SU-DHL-6 (cell line): ENCODE measurements around the gene SNX25.

Experiments
- H2AFZ ChIP-seq: fragments of 200-600 bp; sonication (generic); 2 replicates; pipeline ENCODE4 v1.6.1; 2014; ENCODE audit warnings: low read depth, mild to moderate bottlenecking, moderate library complexity, mixed read lengths, antibody characterized with exemption, low read length; ENCODE audit not compliant: severe bottlenecking
- H3F3A ChIP-seq: fragments of 200-600 bp; shearing (Covaris generic); 2 replicates; pipeline ENCODE4 v1.6.0; 2016; ENCODE audit warnings: antibody characterized with exemption, mild to moderate bottlenecking; ENCODE audit not compliant: insufficient read depth
- H3K27ac ChIP-seq: fragments of 200-600 bp; sonication (generic); 2 replicates; pipeline ENCODE4 v1.5.1; 2016; ENCODE audit warnings: low read depth, mild to moderate bottlenecking, low read length, moderate library complexity, mixed read lengths
- H3K27me3 ChIP-seq: fragments of 200-600 bp; sonication (generic), shearing (Covaris generic); 2 replicates; pipeline ENCODE4 v1.6.0; 2014; ENCODE audit warnings: mild to moderate bottlenecking, low read length
- H3K36me3 ChIP-seq: fragments of 200-600 bp; sonication (generic); 2 replicates; pipeline ENCODE4 v1.6.1; 2014; ENCODE audit warnings: mild to moderate bottlenecking, low read length, mixed read lengths
- H3K4me2 ChIP-seq: fragments of 300-600, 200-600 bp; shearing (Covaris generic), sonication (generic); 2 replicates; pipeline ENCODE4 v1.6.0; 2014; ENCODE audit warnings: low read length, low read depth, mild to moderate bottlenecking; ENCODE audit not compliant: poor library complexity, severe bottlenecking
- H3K4me3 ChIP-seq: fragments of 200-600 bp; sonication (generic); 2 replicates; pipeline ENCODE4 v1.5.1; 2014; ENCODE audit warnings: antibody characterized with exemption, low read length, mild to moderate bottlenecking, mixed read lengths; ENCODE audit not compliant: insufficient read depth, poor library complexity, severe bottlenecking
- H3K79me2 ChIP-seq: fragments of 200-600 bp; sonication (generic); 2 replicates; pipeline ENCODE4 v1.6.1; 2014; ENCODE audit warnings: mild to moderate bottlenecking, low read length, moderate library complexity; ENCODE audit not compliant: insufficient read depth
- H3K9ac ChIP-seq: fragments of 200-600 bp; sonication (generic); 2 replicates; pipeline ENCODE4 v1.7.0; 2014; ENCODE audit warnings: mild to moderate bottlenecking, low read length
- H3K9me2 ChIP-seq: fragments of 200-600 bp; sonication (generic); replicated peaks from 2 replicates; pipeline ENCODE4 v1.6.1; 2014; ENCODE audit warnings: low read length; ENCODE audit not compliant: insufficient read depth
- H3K9me3 ChIP-seq: fragments of 200-600 bp; sonication (generic); 2 replicates; pipeline ENCODE4 v1.6.1; 2014; ENCODE audit warnings: low read length, mixed read lengths; ENCODE audit not compliant: insufficient read depth
- H4K20me1 ChIP-seq: fragments of 200-600 bp; sonication (generic); 2 replicates; pipeline ENCODE4 v1.6.1; 2014; ENCODE audit warnings: low read depth, mild to moderate bottlenecking, antibody characterized with exemption, low read length, moderate library complexity, mixed read lengths
- CTCF ChIP-seq: fragments of 200-600 bp; sonication (generic); IDR thresholded peaks from one replicate; pipeline ENCODE4 v1.5.1; 2017; ENCODE audit warnings: antibody characterized with exemption, mild to moderate bottlenecking, low read length, moderate library complexity; ENCODE audit not compliant: insufficient read depth, poor library complexity, severe bottlenecking
- EZH2phosphoT487 ChIP-seq: fragments of 200-600 bp; sonication (generic), shearing (Covaris generic); conservative IDR thresholded peaks from 2 replicates; pipeline ENCODE4 v1.6.1; 2018; ENCODE audit warnings: mild to moderate bottlenecking, antibody characterized with exemption, low read length, moderate library complexity, mixed read lengths

SNX25 gene

GRCh38 chr4:185351691-185352090, 142.3 kb downstream of the SNX25 start:
- H3K4me3 ChIP-seq: no peak overlapping the region
- no peaks in the 10 kb centered on the region for H3F3A ChIP-seq
- H3K36me3 ChIP-seq: peaks cover 5% of the 10 kb centered on the region; the same call in 1 of the 2 replicates
- H4K20me1 ChIP-seq: no peaks in the 10 kb centered on the region
- H3K27me3 ChIP-seq: no peaks in the 10 kb centered on the region
- no peaks in the 10 kb centered on the region for H3K79me2 ChIP-seq
- H3K4me2 ChIP-seq: no peak overlapping the region
- TF ChIP-seq EZH2phosphoT487: no peak
- no peak for TF ChIP-seq CTCF
- H3K27ac ChIP-seq: no peak overlapping the region
- H3K9me3 ChIP-seq: no peaks in the 10 kb centered on the region
- H3K9me2 ChIP-seq: no peaks in the 10 kb centered on the region
- no peak overlapping the region for H3K9ac ChIP-seq
- H2AFZ ChIP-seq: no peak overlapping the region

GRCh38 chr4:185352202-185352601, 142.8 kb downstream of the SNX25 start:
- no peak overlapping the region for H3K9ac ChIP-seq

GRCh38 chr4:185352741-185353140, 143.3 kb downstream of the SNX25 start:
- Histone ChIP-seq H3K36me3 (peaks cover 5% of the 10 kb centered on the region; the same call in 1 of the 2 replicates), H3K9ac (no peak overlapping the region), H2AFZ (no peak overlapping the region), H3K4me3 (no peak overlapping the region), H3K27ac (no peak overlapping the region), H3K4me2 (no peak overlapping the region), H4K20me1 (no peaks in the 10 kb centered on the region), H3F3A (no peaks in the 10 kb centered on the region), H3K79me2 (no peaks in the 10 kb centered on the region), H3K9me3 (no peaks in the 10 kb centered on the region), H3K27me3 (no peaks in the 10 kb centered on the region), H3K9me2 (no peaks in the 10 kb centered on the region)
- TF ChIP-seq CTCF (no peak), EZH2phosphoT487 (no peak)

More at GRCh38 chr4:185352202-185352601, 142.8 kb downstream of the SNX25 start:
- TF ChIP-seq CTCF: no peak
- no peak for TF ChIP-seq EZH2phosphoT487
- no peaks in the 10 kb centered on the region for H3K9me2 ChIP-seq
- no peak overlapping the region for H3K27ac ChIP-seq
- H3K4me3 ChIP-seq: no peak overlapping the region
- no peak overlapping the region for H3K4me2 ChIP-seq
- H2AFZ ChIP-seq: no peak overlapping the region
- no peaks in the 10 kb centered on the region for H3K9me3 ChIP-seq
- no peaks in the 10 kb centered on the region for H4K20me1 ChIP-seq
- peaks cover 5% of the 10 kb centered on the region; the same call in 1 of the 2 replicates for H3K36me3 ChIP-seq
- H3F3A ChIP-seq: no peaks in the 10 kb centered on the region
- no peaks in the 10 kb centered on the region for H3K79me2 ChIP-seq
- no peaks in the 10 kb centered on the region for H3K27me3 ChIP-seq
